ENCODE data around the gene DIP2C.
"Not testable (repeated sequence)": the region's sequence is repeated elsewhere in the genome, so short reads cannot be mapped to it uniquely, and the experiment has no call there.

The DIP2C gene

GRCh38 chr10:359093-359492, 330.4 kb downstream of the DIP2C start:
- DNase-seq: no peak
- H3K9me3 Mint-ChIP-seq: no peaks in the 10 kb centered on the region
- no peak overlapping the region for H3K4me3 Mint-ChIP-seq
- no peaks in the 10 kb centered on the region for H3K36me3 Mint-ChIP-seq
- CTCF ChIA-PET: no interaction called here
- H3K4me1 Mint-ChIP-seq: no peaks in the 10 kb centered on the region
- H3K27ac Mint-ChIP-seq: no peak overlapping the region
- H3K27me3 Mint-ChIP-seq: no peaks in the 10 kb centered on the region

GRCh38 chr10:357201-357950, 332.1 kb downstream of the DIP2C start:
- H3K27me3 Mint-ChIP-seq: no peaks in the 10 kb centered on the region
- H3K4me1 Mint-ChIP-seq: peaks cover 5% of the 10 kb centered on the region
- no peak overlapping the region for H3K4me3 Mint-ChIP-seq
- H3K27ac Mint-ChIP-seq: no peak overlapping the region
- H3K36me3 Mint-ChIP-seq: no peaks in the 10 kb centered on the region
- CTCF ChIA-PET: no interaction called here
- DNase-seq: no peak
- H3K9me3 Mint-ChIP-seq: no peaks in the 10 kb centered on the region

GRCh38 chr10:356452-356851, 333.0 kb downstream of the DIP2C start:
- no peaks in the 10 kb centered on the region for H3K27me3 Mint-ChIP-seq
- CTCF ChIA-PET: no interaction called here
- peaks cover 13% of the 10 kb centered on the region for H3K4me1 Mint-ChIP-seq
- no peaks in the 10 kb centered on the region for H3K36me3 Mint-ChIP-seq
- H3K4me3 Mint-ChIP-seq: no peak overlapping the region
- no peaks in the 10 kb centered on the region for H3K9me3 Mint-ChIP-seq
- DNase-seq: no peak
- H3K27ac Mint-ChIP-seq: no peak overlapping the region

- CTCF ChIA-PET: interaction anchor here (0.6 kb wide), 1 partner anchor 21 kb away, joined by 3 read pairs; no protein-coding TSS in a partner anchor
- H3K4me3 Mint-ChIP-seq: no peak overlapping the region
- H3K27ac Mint-ChIP-seq: no peak overlapping the region
- DNase-seq: no peak
- no peaks in the 10 kb centered on the region for H3K9me3 Mint-ChIP-seq
- H3K36me3 Mint-ChIP-seq: no peaks in the 10 kb centered on the region
- H3K4me1 Mint-ChIP-seq: peaks cover 13% of the 10 kb centered on the region
- no peaks in the 10 kb centered on the region for H3K27me3 Mint-ChIP-seq
Observed at GRCh38 chr10:354901-355617, 334.4 kb downstream of the DIP2C start.

GRCh38 chr10:352476-353235, 336.8 kb downstream of the DIP2C start:
- peaks cover 13% of the 10 kb centered on the region for H3K4me1 Mint-ChIP-seq
- no peaks in the 10 kb centered on the region for H3K36me3 Mint-ChIP-seq
- CTCF ChIA-PET: no interaction called here
- peak overlapping the region; percentile 4 for H3K27ac Mint-ChIP-seq
- DNase-seq: no peak
- no peak overlapping the region for H3K4me3 Mint-ChIP-seq
- H3K9me3 Mint-ChIP-seq: peaks cover 3% of the 10 kb centered on the region
- no peaks in the 10 kb centered on the region for H3K27me3 Mint-ChIP-seq

GRCh38 chr10:351770-352334, 337.6 kb downstream of the DIP2C start:
- Mint-ChIP-seq H3K36me3 (no peaks in the 10 kb centered on the region), H3K4me3 (no peak overlapping the region), H3K4me1 (peaks cover 13% of the 10 kb centered on the region), H3K9me3 (peaks cover 10% of the 10 kb centered on the region), H3K27ac (no peak overlapping the region), H3K27me3 (no peaks in the 10 kb centered on the region)
- DNase-seq: peak; percentile 45
- CTCF ChIA-PET: no interaction called here

GRCh38 chr10:350981-351501, 338.4 kb downstream of the DIP2C start:
- no peak for DNase-seq
- Mint-ChIP-seq H3K36me3 (no peaks in the 10 kb centered on the region), H3K27me3 (no peaks in the 10 kb centered on the region), H3K9me3 (peaks cover 10% of the 10 kb centered on the region), H3K27ac (no peak overlapping the region), H3K4me3 (no peak overlapping the region), H3K4me1 (peaks cover 13% of the 10 kb centered on the region)
- CTCF ChIA-PET: no interaction called here

- Mint-ChIP-seq H3K27ac (no peak overlapping the region), H3K9me3 (peaks cover 12% of the 10 kb centered on the region), H3K4me1 (peaks cover 13% of the 10 kb centered on the region), H3K27me3 (no peaks in the 10 kb centered on the region), H3K4me3 (no peak overlapping the region), H3K36me3 (no peaks in the 10 kb centered on the region)
- CTCF ChIA-PET: no interaction called here
- DNase-seq: no peak
Observed at GRCh38 chr10:349081-349480, 340.4 kb downstream of the DIP2C start.

GRCh38 chr10:348456-348855, 341.0 kb downstream of the DIP2C start:
- H3K4me3 Mint-ChIP-seq: no peak overlapping the region
- H3K36me3 Mint-ChIP-seq: no peaks in the 10 kb centered on the region
- H3K27me3 Mint-ChIP-seq: no peaks in the 10 kb centered on the region
- H3K4me1 Mint-ChIP-seq: peaks cover 13% of the 10 kb centered on the region
- no peak for DNase-seq
- no peak overlapping the region for H3K27ac Mint-ChIP-seq
- H3K9me3 Mint-ChIP-seq: peaks cover 12% of the 10 kb centered on the region
- CTCF ChIA-PET: no interaction called here

- H3K4me1 Mint-ChIP-seq: peaks cover 12% of the 10 kb centered on the region
- H3K4me3 Mint-ChIP-seq, H3K36me3 Mint-ChIP-seq, H3K27me3 Mint-ChIP-seq, DNase-seq, CTCF ChIA-PET, H3K27ac Mint-ChIP-seq: not testable (repeated sequence)
- peaks cover 12% of the 10 kb centered on the region for H3K9me3 Mint-ChIP-seq
Observed at GRCh38 chr10:347774-348173, 341.7 kb downstream of the DIP2C start.

- H3K9me3 Mint-ChIP-seq: peaks cover 12% of the 10 kb centered on the region
- H3K36me3 Mint-ChIP-seq, H3K27me3 Mint-ChIP-seq, H3K27ac Mint-ChIP-seq, CTCF ChIA-PET, H3K4me3 Mint-ChIP-seq, DNase-seq, H3K4me1 Mint-ChIP-seq: not testable (repeated sequence)
Observed at GRCh38 chr10:347190-347589, 342.3 kb downstream of the DIP2C start.

- CTCF ChIA-PET: no interaction called here
- DNase-seq: no peak
- Mint-ChIP-seq H3K36me3 (no peaks in the 10 kb centered on the region), H3K27ac (no peak overlapping the region), H3K4me1 (no peaks in the 10 kb centered on the region), H3K4me3 (no peak overlapping the region), H3K27me3 (no peaks in the 10 kb centered on the region), H3K9me3 (peaks cover 12% of the 10 kb centered on the region)
Observed at GRCh38 chr10:344582-345200, 344.8 kb downstream of the DIP2C start.

- Mint-ChIP-seq H3K4me3 (no peak overlapping the region), H3K9me3 (peaks cover 12% of the 10 kb centered on the region), H3K27ac (no peak overlapping the region), H3K4me1 (no peaks in the 10 kb centered on the region), H3K27me3 (no peaks in the 10 kb centered on the region), H3K36me3 (no peaks in the 10 kb centered on the region)
- no peak for DNase-seq
- CTCF ChIA-PET: no interaction called here
Observed at GRCh38 chr10:343231-344220, 345.9 kb downstream of the DIP2C start.

Data from activated naive CD4-positive, alpha-beta T cell treated with anti-CD3 and anti-CD28 coated beads, Interleukin-2, amount 10 ng/mL, durations not matched to agents 7 days and 5 days (primary cell).